Measurements from ENCODE around the gene SLC12A8. TPM values are rescaled to one million over a fixed set of nuclear protein-coding genes. Genes with fewer than 3 reads are reported as not detected.

Gene SLC12A8
- total and polyA plus RNA-seq, 2 experiments from 2014 or later: 6.9 to 15.9 TPM

GRCh38 chr3:125112981-125113380, 99.6 kb downstream of the SLC12A8 start:
- Histone ChIP-seq H3F3A (replicated peaks; ENCODE audit: low read depth) (no peaks in the 10 kb centered on the region), H3K4me2 (no peak overlapping the region), H3K4me1 (ENCODE audit: insufficient read depth) (peaks cover 15% of the 10 kb centered on the region), H3K27ac (ENCODE audit: low read depth) (no peak overlapping the region), H2AFZ (no peak overlapping the region), H3K4me3 (no peak overlapping the region), H3K27me3 (ENCODE audit: insufficient read depth) (no peaks in the 10 kb centered on the region), H3K9me2 (ENCODE audit: insufficient read depth) (no peaks in the 10 kb centered on the region), H3K36me3 (ENCODE audit: insufficient read depth) (no peaks in the 10 kb centered on the region), H3K79me2 (replicated peaks; ENCODE audit: insufficient read depth) (no peaks in the 10 kb centered on the region), H4K20me1 (replicated peaks; ENCODE audit: insufficient read depth) (no peaks in the 10 kb centered on the region; the same call in 1 of the 2 replicates)
- Mint-ChIP-seq H3K27me3 (ENCODE audit: insufficient read depth, low read depth, poor library complexity) (peaks cover 5% of the 10 kb centered on the region), H3K4me3 (no peak overlapping the region), H3K36me3 (ENCODE audit: low read depth) (no peaks in the 10 kb centered on the region), H3K27ac (no peak overlapping the region), H3K9me3 (no peaks in the 10 kb centered on the region), H3K4me1 (peaks cover 31% of the 10 kb centered on the region)
- no peak for ATAC-seq
- DNase-seq (ENCODE audit: low spot score): no peak
- no peak for TF ChIP-seq ZNF114 (CRISPR knock-in tag; IDR thresholded peaks at IDR 0.05)
- TF ChIP-seq STAT1 (IDR thresholded peaks at IDR 0.05; ENCODE audit: unreplicated experiment): no peak
- TF ChIP-seq CREB1 (CRISPR knock-in tag; IDR thresholded peaks at IDR 0.05; ENCODE audit: low read depth): no peak
- TF ChIP-seq POLR2AphosphoS5 (IDR thresholded peaks at IDR 0.05; ENCODE audit: low read depth): no peak
- no peak for TF ChIP-seq ZNF331 (CRISPR knock-in tag; IDR thresholded peaks at IDR 0.05; ENCODE audit: low read depth)
- TF ChIP-seq NANOG (IDR thresholded peaks at IDR 0.05; ENCODE audit: borderline replicate concordance): no peak
- TF ChIP-seq ETS1 (IDR thresholded peaks at IDR 0.05): no peak
- TF ChIP-seq, protein P1, sequence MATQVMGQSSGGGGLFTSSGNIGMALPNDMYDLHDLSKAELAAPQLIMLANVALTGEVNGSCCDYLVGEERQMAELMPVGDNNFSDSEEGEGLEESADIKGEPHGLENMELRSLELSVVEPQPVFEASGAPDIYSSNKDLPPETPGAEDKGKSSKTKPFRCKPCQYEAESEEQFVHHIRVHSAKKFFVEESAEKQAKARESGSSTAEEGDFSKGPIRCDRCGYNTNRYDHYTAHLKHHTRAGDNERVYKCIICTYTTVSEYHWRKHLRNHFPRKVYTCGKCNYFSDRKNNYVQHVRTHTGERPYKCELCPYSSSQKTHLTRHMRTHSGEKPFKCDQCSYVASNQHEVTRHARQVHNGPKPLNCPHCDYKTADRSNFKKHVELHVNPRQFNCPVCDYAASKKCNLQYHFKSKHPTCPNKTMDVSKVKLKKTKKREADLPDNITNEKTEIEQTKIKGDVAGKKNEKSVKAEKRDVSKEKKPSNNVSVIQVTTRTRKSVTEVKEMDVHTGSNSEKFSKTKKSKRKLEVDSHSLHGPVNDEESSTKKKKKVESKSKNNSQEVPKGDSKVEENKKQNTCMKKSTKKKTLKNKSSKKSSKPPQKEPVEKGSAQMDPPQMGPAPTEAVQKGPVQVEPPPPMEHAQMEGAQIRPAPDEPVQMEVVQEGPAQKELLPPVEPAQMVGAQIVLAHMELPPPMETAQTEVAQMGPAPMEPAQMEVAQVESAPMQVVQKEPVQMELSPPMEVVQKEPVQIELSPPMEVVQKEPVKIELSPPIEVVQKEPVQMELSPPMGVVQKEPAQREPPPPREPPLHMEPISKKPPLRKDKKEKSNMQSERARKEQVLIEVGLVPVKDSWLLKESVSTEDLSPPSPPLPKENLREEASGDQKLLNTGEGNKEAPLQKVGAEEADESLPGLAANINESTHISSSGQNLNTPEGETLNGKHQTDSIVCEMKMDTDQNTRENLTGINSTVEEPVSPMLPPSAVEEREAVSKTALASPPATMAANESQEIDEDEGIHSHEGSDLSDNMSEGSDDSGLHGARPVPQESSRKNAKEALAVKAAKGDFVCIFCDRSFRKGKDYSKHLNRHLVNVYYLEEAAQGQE (IDR thresholded peaks at IDR 0.05; ENCODE audit: unreplicated experiment): no peak
- TF ChIP-seq JUNB (IDR thresholded peaks at IDR 0.05; ENCODE audit: unreplicated experiment): no peak
- TF ChIP-seq, protein P2, sequence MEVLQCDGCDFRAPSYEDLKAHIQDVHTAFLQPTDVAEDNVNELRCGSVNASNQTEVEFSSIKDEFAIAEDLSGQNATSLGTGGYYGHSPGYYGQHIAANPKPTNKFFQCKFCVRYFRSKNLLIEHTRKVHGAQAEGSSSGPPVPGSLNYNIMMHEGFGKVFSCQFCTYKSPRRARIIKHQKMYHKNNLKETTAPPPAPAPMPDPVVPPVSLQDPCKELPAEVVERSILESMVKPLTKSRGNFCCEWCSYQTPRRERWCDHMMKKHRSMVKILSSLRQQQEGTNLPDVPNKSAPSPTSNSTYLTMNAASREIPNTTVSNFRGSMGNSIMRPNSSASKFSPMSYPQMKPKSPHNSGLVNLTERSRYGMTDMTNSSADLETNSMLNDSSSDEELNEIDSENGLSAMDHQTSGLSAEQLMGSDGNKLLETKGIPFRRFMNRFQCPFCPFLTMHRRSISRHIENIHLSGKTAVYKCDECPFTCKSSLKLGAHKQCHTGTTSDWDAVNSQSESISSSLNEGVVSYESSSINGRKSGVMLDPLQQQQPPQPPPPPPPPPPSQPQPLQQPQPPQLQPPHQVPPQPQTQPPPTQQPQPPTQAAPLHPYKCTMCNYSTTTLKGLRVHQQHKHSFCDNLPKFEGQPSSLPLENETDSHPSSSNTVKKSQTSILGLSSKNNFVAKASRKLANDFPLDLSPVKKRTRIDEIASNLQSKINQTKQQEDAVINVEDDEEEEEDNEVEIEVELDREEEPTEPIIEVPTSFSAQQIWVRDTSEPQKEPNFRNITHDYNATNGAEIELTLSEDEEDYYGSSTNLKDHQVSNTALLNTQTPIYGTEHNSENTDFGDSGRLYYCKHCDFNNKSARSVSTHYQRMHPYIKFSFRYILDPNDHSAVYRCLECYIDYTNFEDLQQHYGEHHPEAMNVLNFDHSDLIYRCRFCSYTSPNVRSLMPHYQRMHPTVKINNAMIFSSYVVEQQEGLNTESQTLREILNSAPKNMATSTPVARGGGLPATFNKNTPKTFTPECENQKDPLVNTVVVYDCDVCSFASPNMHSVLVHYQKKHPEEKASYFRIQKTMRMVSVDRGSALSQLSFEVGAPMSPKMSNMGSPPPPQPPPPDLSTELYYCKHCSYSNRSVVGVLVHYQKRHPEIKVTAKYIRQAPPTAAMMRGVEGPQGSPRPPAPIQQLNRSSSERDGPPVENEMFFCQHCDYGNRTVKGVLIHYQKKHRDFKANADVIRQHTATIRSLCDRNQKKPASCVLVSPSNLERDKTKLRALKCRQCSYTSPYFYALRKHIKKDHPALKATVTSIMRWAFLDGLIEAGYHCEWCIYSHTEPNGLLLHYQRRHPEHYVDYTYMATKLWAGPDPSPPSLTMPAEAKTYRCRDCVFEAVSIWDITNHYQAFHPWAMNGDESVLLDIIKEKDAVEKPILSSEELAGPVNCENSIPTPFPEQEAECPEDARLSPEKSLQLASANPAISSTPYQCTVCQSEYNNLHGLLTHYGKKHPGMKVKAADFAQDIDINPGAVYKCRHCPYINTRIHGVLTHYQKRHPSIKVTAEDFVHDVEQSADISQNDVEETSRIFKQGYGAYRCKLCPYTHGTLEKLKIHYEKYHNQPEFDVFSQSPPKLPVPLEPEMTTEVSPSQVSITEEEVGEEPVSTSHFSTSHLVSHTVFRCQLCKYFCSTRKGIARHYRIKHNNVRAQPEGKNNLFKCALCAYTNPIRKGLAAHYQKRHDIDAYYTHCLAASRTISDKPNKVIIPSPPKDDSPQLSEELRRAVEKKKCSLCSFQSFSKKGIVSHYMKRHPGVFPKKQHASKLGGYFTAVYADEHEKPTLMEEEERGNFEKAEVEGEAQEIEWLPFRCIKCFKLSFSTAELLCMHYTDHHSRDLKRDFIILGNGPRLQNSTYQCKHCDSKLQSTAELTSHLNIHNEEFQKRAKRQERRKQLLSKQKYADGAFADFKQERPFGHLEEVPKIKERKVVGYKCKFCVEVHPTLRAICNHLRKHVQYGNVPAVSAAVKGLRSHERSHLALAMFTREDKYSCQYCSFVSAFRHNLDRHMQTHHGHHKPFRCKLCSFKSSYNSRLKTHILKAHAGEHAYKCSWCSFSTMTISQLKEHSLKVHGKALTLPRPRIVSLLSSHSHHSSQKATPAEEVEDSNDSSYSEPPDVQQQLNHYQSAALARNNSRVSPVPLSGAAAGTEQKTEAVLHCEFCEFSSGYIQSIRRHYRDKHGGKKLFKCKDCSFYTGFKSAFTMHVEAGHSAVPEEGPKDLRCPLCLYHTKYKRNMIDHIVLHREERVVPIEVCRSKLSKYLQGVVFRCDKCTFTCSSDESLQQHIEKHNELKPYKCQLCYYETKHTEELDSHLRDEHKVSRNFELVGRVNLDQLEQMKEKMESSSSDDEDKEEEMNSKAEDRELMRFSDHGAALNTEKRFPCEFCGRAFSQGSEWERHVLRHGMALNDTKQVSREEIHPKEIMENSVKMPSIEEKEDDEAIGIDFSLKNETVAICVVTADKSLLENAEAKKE (CRISPR knock-in tag; IDR thresholded peaks at IDR 0.05): no peak
- no peak for TF ChIP-seq EZH2 (IDR thresholded peaks at IDR 0.05; ENCODE audit: low read depth, unreplicated experiment)
- TF ChIP-seq EZH2phosphoT487 (IDR thresholded peaks at IDR 0.05; ENCODE audit: unreplicated experiment): no peak
- TF ChIP-seq, protein P3, sequence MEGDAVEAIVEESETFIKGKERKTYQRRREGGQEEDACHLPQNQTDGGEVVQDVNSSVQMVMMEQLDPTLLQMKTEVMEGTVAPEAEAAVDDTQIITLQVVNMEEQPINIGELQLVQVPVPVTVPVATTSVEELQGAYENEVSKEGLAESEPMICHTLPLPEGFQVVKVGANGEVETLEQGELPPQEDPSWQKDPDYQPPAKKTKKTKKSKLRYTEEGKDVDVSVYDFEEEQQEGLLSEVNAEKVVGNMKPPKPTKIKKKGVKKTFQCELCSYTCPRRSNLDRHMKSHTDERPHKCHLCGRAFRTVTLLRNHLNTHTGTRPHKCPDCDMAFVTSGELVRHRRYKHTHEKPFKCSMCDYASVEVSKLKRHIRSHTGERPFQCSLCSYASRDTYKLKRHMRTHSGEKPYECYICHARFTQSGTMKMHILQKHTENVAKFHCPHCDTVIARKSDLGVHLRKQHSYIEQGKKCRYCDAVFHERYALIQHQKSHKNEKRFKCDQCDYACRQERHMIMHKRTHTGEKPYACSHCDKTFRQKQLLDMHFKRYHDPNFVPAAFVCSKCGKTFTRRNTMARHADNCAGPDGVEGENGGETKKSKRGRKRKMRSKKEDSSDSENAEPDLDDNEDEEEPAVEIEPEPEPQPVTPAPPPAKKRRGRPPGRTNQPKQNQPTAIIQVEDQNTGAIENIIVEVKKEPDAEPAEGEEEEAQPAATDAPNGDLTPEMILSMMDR (conservative IDR thresholded peaks at IDR 0.05; ENCODE audit: low read depth in 2 of 2): no peak
